Measurements from ENCODE around the gene TRMT2A. TPM values are rescaled to one million over a fixed set of nuclear protein-coding genes. Genes with fewer than 3 reads are reported as not detected.

TRMT2A gene
- total and polyA plus RNA-seq, 10 of the 15 experiments (the other 5 are each of a cell fraction or from before 2014, with no cell fraction given), result 0.29 to 97.0 (median 57.9) TPM

GRCh38 chr22:20136603-20136873 lies 19.5 kb upstream of the TRMT2A start:
- no peak for FAIRE-seq
- H3K4me1 ChIP-seq (ENCODE audit: control insufficient read depth, insufficient read depth, low read length), result peaks cover 9% of the 10 kb centered on the region
- ChIA-PET CTCF (no interaction called here), RAD21 (ENCODE audit: unreplicated experiment) (no interaction called here), POLR2A (no interaction called here), SMC1A (ENCODE audit: uncharacterized antibody, unreplicated experiment) (no interaction called here)
- H3K79me2 ChIP-seq (ENCODE audit: control insufficient read depth, insufficient read depth, low read length), result peaks cover 7% of the 10 kb centered on the region
- no TSS peak for BruUV-seq (replicated peaks)
- no peaks in the 10 kb centered on the region for H4K20me1 ChIP-seq (ENCODE audit: control insufficient read depth, insufficient read depth)
- WGBS (ENCODE audit: insufficient coverage, insufficient replicate concordance, low lambda C conversion rate, missing lambda C conversion rate), result 85% methylated on average over 5 of the region's 5 CpGs
- H3K9me3 ChIP-seq (replicated peaks; ENCODE audit: control insufficient read depth, insufficient read depth, low read length), result no peaks in the 10 kb centered on the region
- DNase-seq (ENCODE audit: low read depth, low spot score), result no peak
- H3K9ac ChIP-seq (ENCODE audit: control insufficient read depth, insufficient read depth, low read length), result no peak overlapping the region
- no peak overlapping the region for H3K27ac ChIP-seq (ENCODE audit: control insufficient read depth, insufficient read depth)
- intact Hi-C loops (cut with micrococcal nuclease; ENCODE audit: unreplicated experiment), result no loop called here
- no peak for ATAC-seq
- no peak overlapping the region for H2AFZ ChIP-seq (ENCODE audit: control insufficient read depth, low read depth, low read length)
- no peaks in the 10 kb centered on the region; a peak in 1 of 4 replicates for H3K36me3 ChIP-seq (ENCODE audit: control insufficient read depth in 2 of 2, insufficient read depth in 2 of 2, low read length in 1 of 2)
- TF ChIP-seq CHD2 (IDR thresholded peaks at IDR 0.05; ENCODE audit: borderline replicate concordance, low read depth, low read length) (no peak), STAT3 (IDR thresholded peaks at IDR 0.05; ENCODE audit: low read depth, low read length) (no peak)
- TF ChIP-seq, protein P1, sequence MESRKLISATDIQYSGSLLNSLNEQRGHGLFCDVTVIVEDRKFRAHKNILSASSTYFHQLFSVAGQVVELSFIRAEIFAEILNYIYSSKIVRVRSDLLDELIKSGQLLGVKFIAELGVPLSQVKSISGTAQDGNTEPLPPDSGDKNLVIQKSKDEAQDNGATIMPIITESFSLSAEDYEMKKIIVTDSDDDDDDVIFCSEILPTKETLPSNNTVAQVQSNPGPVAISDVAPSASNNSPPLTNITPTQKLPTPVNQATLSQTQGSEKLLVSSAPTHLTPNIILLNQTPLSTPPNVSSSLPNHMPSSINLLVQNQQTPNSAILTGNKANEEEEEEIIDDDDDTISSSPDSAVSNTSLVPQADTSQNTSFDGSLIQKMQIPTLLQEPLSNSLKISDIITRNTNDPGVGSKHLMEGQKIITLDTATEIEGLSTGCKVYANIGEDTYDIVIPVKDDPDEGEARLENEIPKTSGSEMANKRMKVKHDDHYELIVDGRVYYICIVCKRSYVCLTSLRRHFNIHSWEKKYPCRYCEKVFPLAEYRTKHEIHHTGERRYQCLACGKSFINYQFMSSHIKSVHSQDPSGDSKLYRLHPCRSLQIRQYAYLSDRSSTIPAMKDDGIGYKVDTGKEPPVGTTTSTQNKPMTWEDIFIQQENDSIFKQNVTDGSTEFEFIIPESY (IDR thresholded peaks at IDR 0.05), result no peak
- no peaks in the 10 kb centered on the region for H3K27me3 ChIP-seq (replicated peaks in 1 of 2; ENCODE audit: control insufficient read depth in 2 of 2, insufficient read depth in 2 of 2, low read length in 1 of 2)
- in situ Hi-C loops (cut with MboI), result no loop called here
- no peak overlapping the region for H3K4me2 ChIP-seq (ENCODE audit: control insufficient read depth, insufficient read depth)
- H3K4me3 ChIP-seq, result no peak overlapping the region

GRCh38 chr22:20135806-20136602 lies 19.0 kb upstream of the TRMT2A start:
- Histone ChIP-seq H2AFZ (ENCODE audit: control insufficient read depth, low read depth, low read length) (no peak overlapping the region), H3K4me3 (no peak overlapping the region), H3K9me3 (replicated peaks; ENCODE audit: control insufficient read depth, insufficient read depth, low read length) (no peaks in the 10 kb centered on the region), H4K20me1 (ENCODE audit: control insufficient read depth, insufficient read depth) (no peaks in the 10 kb centered on the region), H3K4me1 (ENCODE audit: control insufficient read depth, insufficient read depth, low read length) (peaks cover 9% of the 10 kb centered on the region), H3K27me3 (replicated peaks in 1 of 2; ENCODE audit: control insufficient read depth in 2 of 2, insufficient read depth in 2 of 2, low read length in 1 of 2) (no peaks in the 10 kb centered on the region), H3K4me2 (ENCODE audit: control insufficient read depth, insufficient read depth) (no peak overlapping the region), H3K9ac (ENCODE audit: control insufficient read depth, insufficient read depth, low read length) (no peak overlapping the region), H3K79me2 (ENCODE audit: control insufficient read depth, insufficient read depth, low read length) (peaks cover 7% of the 10 kb centered on the region), H3K36me3 (ENCODE audit: control insufficient read depth in 2 of 2, insufficient read depth in 2 of 2, low read length in 1 of 2) (no peaks in the 10 kb centered on the region; a peak in 1 of 4 replicates), H3K27ac (ENCODE audit: control insufficient read depth, insufficient read depth) (no peak overlapping the region)
- WGBS (ENCODE audit: insufficient coverage, insufficient replicate concordance, low lambda C conversion rate, missing lambda C conversion rate), result 81% methylated on average over 25 of the region's 25 CpGs
- ChIA-PET POLR2A (no interaction called here), SMC1A (ENCODE audit: uncharacterized antibody, unreplicated experiment) (no interaction called here), CTCF (no interaction called here), RAD21 (ENCODE audit: unreplicated experiment) (no interaction called here)
- FAIRE-seq (no peak), ATAC-seq (no peak), DNase-seq (ENCODE audit: low read depth, low spot score) (no peak)
- intact Hi-C loops (cut with micrococcal nuclease; ENCODE audit: unreplicated experiment), result no loop called here
- no TSS peak for BruUV-seq (replicated peaks)
- in situ Hi-C loops (cut with MboI), result no loop called here
- TF ChIP-seq PML (IDR thresholded peaks at IDR 0.05; ENCODE audit: low read length) (no peak), NFYB (IDR thresholded peaks at IDR 0.05; ENCODE audit: insufficient read depth, low read depth, low read length) (no peak), MEF2A (IDR thresholded peaks at IDR 0.05; ENCODE audit: insufficient read depth, low read depth, low read length) (no peak), EZH2 (IDR thresholded peaks at IDR 0.05; ENCODE audit: borderline replicate concordance, control insufficient read depth, low read depth, low read length) (no peak), BCL3 (IDR thresholded peaks at IDR 0.05; ENCODE audit: borderline replicate concordance, insufficient read depth, low read depth, low read length, poor library complexity, severe bottlenecking) (no peak)
- TF ChIP-seq, protein P2, sequence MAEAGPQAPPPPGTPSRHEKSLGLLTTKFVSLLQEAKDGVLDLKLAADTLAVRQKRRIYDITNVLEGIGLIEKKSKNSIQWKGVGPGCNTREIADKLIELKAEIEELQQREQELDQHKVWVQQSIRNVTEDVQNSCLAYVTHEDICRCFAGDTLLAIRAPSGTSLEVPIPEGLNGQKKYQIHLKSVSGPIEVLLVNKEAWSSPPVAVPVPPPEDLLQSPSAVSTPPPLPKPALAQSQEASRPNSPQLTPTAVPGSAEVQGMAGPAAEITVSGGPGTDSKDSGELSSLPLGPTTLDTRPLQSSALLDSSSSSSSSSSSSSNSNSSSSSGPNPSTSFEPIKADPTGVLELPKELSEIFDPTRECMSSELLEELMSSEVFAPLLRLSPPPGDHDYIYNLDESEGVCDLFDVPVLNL (IDR thresholded peaks at IDR 0.05; ENCODE audit: low read depth, low read length), result no peak

Data from GM12878 (cell line).